A549 treated with Mapracorat at 1 μM for 4 hours (cell line): Measurements from ENCODE around the gene ZCCHC24. TPM values are rescaled to one million over a fixed set of nuclear protein-coding genes. Genes with fewer than 3 reads are reported as not detected.

ENCODE experiments used
- total RNA-seq: library from RNA; stranded (reverse); fragments of 200-300 nt; extraction: Qiagen RNA extraction; gene quantifications from 5 replicates; pipeline ENCODE4 v1.2.3, GENCODE V29; 2022

The ZCCHC24 gene
- 2.6 to 4.4 TPM (median 3.8 TPM) in 5 replicates for total RNA-seq

GRCh38 chr10:79445161-79445976, at the start of gene ZCCHC24:
Gene ZCCHC24, minus strand, starts transcription at chr10:79445624. Its CDS starts 184 bp downstream, at chr10:79445440.

DNA sequence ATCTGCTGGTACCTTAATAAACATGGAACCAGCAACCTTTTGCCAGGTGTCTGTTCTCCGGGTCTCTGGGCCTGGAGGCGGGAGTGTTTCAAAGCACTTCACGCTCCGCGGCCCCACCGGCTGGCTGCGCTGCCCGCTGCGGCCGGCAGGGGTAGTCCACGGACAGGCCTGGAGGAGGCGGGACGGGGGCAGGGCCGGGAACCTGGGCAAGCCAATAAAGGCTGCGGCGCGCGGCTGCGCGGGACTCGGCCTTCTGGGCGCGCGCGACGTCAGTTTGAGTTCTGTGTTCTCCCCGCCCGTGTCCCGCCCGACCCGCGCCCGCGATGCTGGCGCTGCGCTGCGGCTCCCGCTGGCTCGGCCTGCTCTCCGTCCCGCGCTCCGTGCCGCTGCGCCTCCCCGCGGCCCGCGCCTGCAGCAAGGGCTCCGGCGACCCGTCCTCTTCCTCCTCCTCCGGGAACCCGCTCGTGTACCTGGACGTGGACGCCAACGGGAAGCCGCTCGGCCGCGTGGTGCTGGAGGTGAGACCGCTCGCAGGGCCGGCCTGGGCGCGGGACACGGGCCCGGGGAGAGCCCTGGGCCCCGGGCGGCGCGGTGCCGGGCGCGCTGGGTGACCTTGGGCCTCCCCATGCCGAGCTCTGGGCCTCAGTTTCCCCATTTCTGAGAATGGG, 98.1 kb downstream of the ZCCHC24 start, which contains the start of gene PPIF:
TSS of gene PPIF (plus strand) at position 244 of the 668 bp plus-strand sequence. CDS start at position 324, 80 bp downstream.

Other genes starting within 250 kb of the ZCCHC24 start
- gene PPIF, start 98.2 kb downstream of the ZCCHC24 start, total RNA-seq: 130 to 189 TPM (median 140 TPM) in 5 replicates
- gene EIF5AL1, start 66.9 kb upstream of the ZCCHC24 start, total RNA-seq: 2.1 to 4.1 TPM (median 2.2 TPM) in 5 replicates
- gene SFTPA2, start 114.8 kb upstream of the ZCCHC24 start, total RNA-seq: not detected in 5 replicates
- gene SFTPA1, start 165.3 kb upstream of the ZCCHC24 start, total RNA-seq: not detected in 5 replicates